K562 (cell line): Measurements from ENCODE around the gene PDIA3. TPM values are rescaled to one million over a fixed set of nuclear protein-coding genes. Genes with fewer than 3 reads are reported as not detected.

Source experiments
- ATAC-seq: fragments of 200-7000 bp; cut with Tn5 transposase; 3 replicates; pipeline ENCODE4 v1.9.1; 2020; ENCODE audit warnings: moderate library complexity
- BruUV-seq: library from RNA; stranded (reverse); fragments of 400-500 nt; replicated peaks from 2 replicates; lab custom pipeline; 2021; lab: Mats Ljungman, UMichigan
- CTCF ChIA-PET: fragments of 300-600 bp; formaldehyde crosslinking; extraction: SDS; loops from one replicate; lab custom pipeline; 2021; ENCODE audit warnings: low intra/inter-chr PET ratio; lab: Yijun Ruan, JAX
- POLR2A ChIA-PET: fragments of 300-600, 350-650 bp; sonication (Branson Sonifier 250); formaldehyde crosslinking; extraction: SDS; loops from one replicate; lab custom pipeline; 2021; ENCODE audit warnings: antibody characterized with exemption, inconsistent platforms; lab: Yijun Ruan, JAX
- DNase-seq, 4 experiments: peaks; one replicate each; pipeline versions ENCODE4 v3.0.0 to v3.0.0-alpha.2; 2011 to 2018; ENCODE audit warnings: low spot score in 3 of 4, mixed read lengths in 3 of 4; ENCODE audit errors: extremely low read depth in 1 of 4
- FAIRE-seq: peaks from 2 replicates; lab custom pipeline; 2011; peaks lifted over from hg19 to GRCh38; lab: Jason Lieb, UNC
- H2AFZ ChIP-seq: 2 replicates; pipeline ENCODE4 v1.6.0; 2011; ENCODE audit warnings: low read depth, low read length, control low read depth, inconsistent platforms
- H3K27ac ChIP-seq: fragments of 200-600 bp; 3 replicates; pipeline ENCODE4 v1.8.0; 2011; ENCODE audit warnings: low read depth, mild to moderate bottlenecking, control low read depth, inconsistent platforms, low read length, moderate library complexity, mixed read lengths; ENCODE audit errors: extremely low read depth
- H3K27me3 ChIP-seq, 2 experiments: fragments of 300-600 bp in 1 of 2; 2 replicates in 1 of 2; 3 replicates in 1 of 2; pipeline versions ENCODE4 v1.6.0 to v1.8.0; 2011; ENCODE audit warnings: inconsistent platforms in 2 of 2, low read length in 2 of 2, mild to moderate bottlenecking in 1 of 2, mixed read lengths in 1 of 2, moderate library complexity in 1 of 2; ENCODE audit not compliant: control insufficient read depth in 2 of 2, insufficient read depth in 2 of 2
- H3K36me3 ChIP-seq: fragments of 300-600 bp; 3 replicates; pipeline ENCODE4 v1.8.0; 2011; ENCODE audit warnings: mild to moderate bottlenecking, low read length, inconsistent platforms; ENCODE audit not compliant: control insufficient read depth, insufficient read depth
- H3K4me1 ChIP-seq, 2 experiments: fragments of 200-600 bp in 1 of 2; replicated peaks in 1 of 2; 2 replicates in 1 of 2; 3 replicates in 1 of 2; pipeline versions ENCODE4 v1.5.1 to v1.8.0; 2011; ENCODE audit warnings: inconsistent platforms in 2 of 2, low read length in 2 of 2, mild to moderate bottlenecking in 1 of 2, mixed read lengths in 1 of 2, moderate library complexity in 1 of 2; ENCODE audit not compliant: control insufficient read depth in 2 of 2, insufficient read depth in 2 of 2
- H3K4me2 ChIP-seq: 2 replicates; pipeline ENCODE4 v1.6.1; 2011; ENCODE audit warnings: low read length, control low read depth, inconsistent platforms, mixed read lengths; ENCODE audit not compliant: insufficient read depth
- H3K4me3 ChIP-seq: fragments of 200-600 bp; sonication (generic), shearing (Covaris generic); 2 replicates; pipeline ENCODE4 v1.5.1; 2016; ENCODE audit warnings: control low read depth, inconsistent platforms
- H3K79me2 ChIP-seq: fragments of 200-600 bp; 3 replicates; pipeline ENCODE4 v1.8.0; 2011; ENCODE audit warnings: low read length, inconsistent platforms; ENCODE audit not compliant: control insufficient read depth, insufficient read depth
- H3K9ac ChIP-seq, 2 experiments: 2 replicates each; pipeline versions ENCODE4 v1.6.0 to v1.6.1; 2011; ENCODE audit warnings: low read depth in 2 of 2, low read length in 2 of 2, control low read depth in 1 of 2, inconsistent platforms in 1 of 2, mild to moderate bottlenecking in 1 of 2, mixed read lengths in 1 of 2; ENCODE audit not compliant: insufficient read depth in 1 of 2
- H3K9me1 ChIP-seq: one replicate; pipeline ENCODE4 v1.6.0; 2011; ENCODE audit warnings: inconsistent platforms, mild to moderate bottlenecking, low read length, moderate library complexity; ENCODE audit not compliant: control insufficient read depth, insufficient read depth
- H3K9me3 ChIP-seq: replicated peaks from 2 replicates; pipeline ENCODE4 v1.5.1; 2011; ENCODE audit warnings: low read depth, low read length, inconsistent platforms; ENCODE audit not compliant: control insufficient read depth, insufficient read depth
- H4K20me1 ChIP-seq: replicated peaks from 2 replicates; pipeline ENCODE4 v1.6.1; 2011; ENCODE audit warnings: low read length, inconsistent platforms, mixed read lengths; ENCODE audit not compliant: control insufficient read depth, insufficient read depth
- EWSR1 ChIP-seq: fragments of 450-650 bp; IDR thresholded peaks from 2 replicates; pipeline ENCODE4 v1.6.1; 2018; ENCODE audit warnings: borderline replicate concordance, mild to moderate bottlenecking, low read depth, moderate library complexity; ENCODE audit not compliant: partially characterized antibody
- FOXP1 ChIP-seq: sonication (generic); formaldehyde crosslinking; IDR thresholded peaks from 2 replicates; pipeline ENCODE4 v1.8.0; 2022; ENCODE audit warnings: mild to moderate bottlenecking, missing genetic modification reagents
- GABPA ChIP-seq: fragments of 200-800 bp; sonication (Bioruptor generic); conservative IDR thresholded peaks from 2 replicates; pipeline ENCODE4 v1.6.1; 2016; ENCODE audit warnings: low read depth, missing genetic modification characterization, missing compliant biosample characterization
- LEF1 ChIP-seq: fragments of 450-650 bp; IDR thresholded peaks from 2 replicates; pipeline ENCODE4 v1.6.1; 2016; ENCODE audit warnings: mild to moderate bottlenecking
- MAFF ChIP-seq: IDR thresholded peaks from 2 replicates; pipeline ENCODE4 v1.6.1; 2012; ENCODE audit warnings: low read length, improper control_type of control experiment
- NR2F6 ChIP-seq: fragments of 450-650 bp; formaldehyde crosslinking; IDR thresholded peaks from 2 replicates; pipeline ENCODE4 v1.4.0; 2020; ENCODE audit warnings: mild to moderate bottlenecking
- OTX1 ChIP-seq: fragments of 450-650 bp; formaldehyde crosslinking; IDR thresholded peaks from 2 replicates; pipeline ENCODE4 v1.4.0; 2022; ENCODE audit warnings: mild to moderate bottlenecking
- PKNOX1 ChIP-seq: fragments of 450-650 bp; IDR thresholded peaks from 2 replicates; pipeline ENCODE4 v1.6.1; 2016
- SMARCA5 ChIP-seq: fragments of 450-650 bp; IDR thresholded peaks from 2 replicates; pipeline ENCODE4 v1.6.1; 2016
- ZBTB8A ChIP-seq: fragments of 450-650 bp; IDR thresholded peaks from 2 replicates; pipeline ENCODE4 v1.6.1; 2018; ENCODE audit warnings: mild to moderate bottlenecking, moderate library complexity; ENCODE audit not compliant: partially characterized antibody
- ZFX ChIP-seq: sonication (generic); formaldehyde crosslinking; IDR thresholded peaks from 2 replicates; pipeline ENCODE4 v1.8.0; 2022; ENCODE audit warnings: mild to moderate bottlenecking, missing genetic modification reagents, moderate library complexity
- ZSCAN29 ChIP-seq: fragments of 450-650 bp; IDR thresholded peaks from 2 replicates; pipeline ENCODE4 v1.6.1; 2017
- WGBS: fragments of 100-300 bp; shearing (Covaris generic); methylation state at CpG from one replicate; pipeline ENCODE4 v1.1.6; 2016; ENCODE audit warnings: low coverage, mixed read lengths; ENCODE audit not compliant: insufficient coverage; ENCODE audit errors: missing lambda C conversion rate; 5-methylcytosine and 5-hydroxymethylcytosine counted together
- in situ Hi-C: fragments of 300-500 bp; cut with MboI; formaldehyde crosslinking; loops from 4 replicates; pipeline ENCODE4 v1.15.0; 2018; ENCODE audit warnings: inconsistent platforms, mixed read lengths
- intact Hi-C: fragments of 100-400 bp; cut with micrococcal nuclease; formaldehyde crosslinking; loops from 2 replicates; pipeline ENCODE4 v1.14.2; 2022
- polyA plus RNA-seq, 8 experiments: library from polyadenylated mRNA; depleted of rRNA in 4 of 8; stranded (reverse) in 5 of 8; unstranded in 3 of 8; fragments of >200 nt; fragmentation: Nextera tagmentation in 2 of 8; fragmentation: Illumina TruSeq in 1 of 8; extraction: Ambion mirVana in 2 of 8; extraction: Trizol in 1 of 8; gene quantifications; 2 replicates each; pipeline versions ENCODE4 v1.2.1 to v1.2.3, GENCODE V29; 2011 to 2014; ENCODE audit warnings: inconsistent platforms in 1 of 8, missing spikeins in 1 of 8
- total RNA-seq, 7 experiments: library from RNA; depleted of rRNA in 6 of 7; stranded (reverse); fragments of >200 nt in 6 of 7; fragmentation: Illumina TruSeq in 2 of 7; extraction: Trizol in 2 of 7; gene quantifications; 2 replicates each; pipeline versions ENCODE4 v1.2.1 to v1.2.3, GENCODE V29; 2011 to 2021; ENCODE audit warnings: low replicate concordance in 1 of 7
- TF ChIP-seq, protein P1 (sequence below): fragments of 200-800 bp; sonication (Bioruptor generic); IDR thresholded peaks from 2 replicates; pipeline ENCODE4 v1.6.1; 2017; ENCODE audit warnings: missing genetic modification characterization, missing compliant biosample characterization

PDIA3 gene
- total and polyA plus RNA-seq, 9 of the 15 experiments (the other 6 are each of a cell fraction or from before 2014, with no cell fraction given): 13.5 to 386 (median 149) TPM

DNA sequence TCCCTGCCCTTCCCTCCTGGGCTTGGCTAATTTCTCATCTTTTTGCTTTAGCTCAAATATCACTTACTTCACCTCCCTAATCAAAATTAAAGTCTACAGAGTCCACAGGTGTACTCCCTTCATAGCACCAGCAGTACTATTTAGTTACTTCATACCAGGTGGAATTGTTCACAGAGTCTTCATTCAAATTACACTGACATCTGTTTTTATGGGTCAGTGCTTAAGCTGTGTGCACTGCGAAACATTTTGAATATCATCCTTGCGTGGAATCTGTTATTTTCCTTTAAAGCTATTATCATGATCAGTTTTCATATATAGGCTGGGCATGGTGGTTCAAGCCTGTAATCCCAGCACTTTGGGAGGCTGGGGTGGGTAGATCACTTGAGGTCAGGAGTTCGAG lies 43.2 kb downstream of the PDIA3 start:
- Histone ChIP-seq H3K27me3 (no peaks in the 10 kb centered on the region), H3K36me3 (peaks cover 16% of the 10 kb centered on the region), H3K4me3 (no peak overlapping the region), H3K9ac (peak overlapping the region in 1 of 2 experiments; percentile 50; a peak in 1 of 4 replicates), H3K4me1 (peaks cover 24 to 28% of the 10 kb centered on the region in 2 experiments), H3K79me2 (peaks cover 24% of the 10 kb centered on the region), H3K9me1 (peaks cover 7% of the 10 kb centered on the region), H3K4me2 (peak overlapping the region; percentile 65), H4K20me1 (peaks cover 14% of the 10 kb centered on the region; the same call in 1 of the 2 replicates), H3K9me3 (no peaks in the 10 kb centered on the region), H3K27ac (peak overlapping the region; percentile 68), H2AFZ (peak overlapping the region; percentile 88)
- no TSS peak for BruUV-seq
- FAIRE-seq: no peak
- intact Hi-C loops: no loop called here
- ChIA-PET CTCF (no interaction called here), POLR2A (interaction anchor here (0.6 to 6.1 kb wide), 5 partner anchors 12 to 21 kb away, joined by 3 to 29 read pairs (median 8); partner anchors contain the start of genes ELL3, HYPK and SERINC4)
- no peak for TF ChIP-seq PKNOX1
- TF ChIP-seq LEF1: no peak
- no peak for TF ChIP-seq OTX1 (CRISPR knock-in tag)
- TF ChIP-seq EWSR1: no peak
- no peak for TF ChIP-seq NR2F6
- no peak for TF ChIP-seq GABPA (tag)
- TF ChIP-seq ZSCAN29: no peak
- TF ChIP-seq ZFX: no peak
- TF ChIP-seq, protein P1, sequence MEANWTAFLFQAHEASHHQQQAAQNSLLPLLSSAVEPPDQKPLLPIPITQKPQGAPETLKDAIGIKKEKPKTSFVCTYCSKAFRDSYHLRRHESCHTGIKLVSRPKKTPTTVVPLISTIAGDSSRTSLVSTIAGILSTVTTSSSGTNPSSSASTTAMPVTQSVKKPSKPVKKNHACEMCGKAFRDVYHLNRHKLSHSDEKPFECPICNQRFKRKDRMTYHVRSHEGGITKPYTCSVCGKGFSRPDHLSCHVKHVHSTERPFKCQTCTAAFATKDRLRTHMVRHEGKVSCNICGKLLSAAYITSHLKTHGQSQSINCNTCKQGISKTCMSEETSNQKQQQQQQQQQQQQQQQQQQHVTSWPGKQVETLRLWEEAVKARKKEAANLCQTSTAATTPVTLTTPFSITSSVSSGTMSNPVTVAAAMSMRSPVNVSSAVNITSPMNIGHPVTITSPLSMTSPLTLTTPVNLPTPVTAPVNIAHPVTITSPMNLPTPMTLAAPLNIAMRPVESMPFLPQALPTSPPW (CRISPR knock-in tag): no peak
- TF ChIP-seq SMARCA5: no peak
- no peak for TF ChIP-seq MAFF
- TF ChIP-seq FOXP1 (CRISPR knock-in tag): no peak
- TF ChIP-seq ZBTB8A: no peak
- WGBS: 100% methylated on average over 3 of the region's 3 CpGs
- in situ Hi-C loops: no loop called here
- ATAC-seq: no peak
- DNase-seq: no peak
